ENCODE results near the gene DDI1.

GRCh38 chr11:103994094-103994493 is 42.3 kb upstream of the DDI1 start:
- TF ChIP-seq CTCF (IDR thresholded peaks at IDR 0.05) (no peak), POLR2A (IDR thresholded peaks at IDR 0.05) (no peak)

Measured in adrenal gland (tissue), 5 donors.